Uterus (tissue), 4 donors: Measurements from ENCODE around the gene DIP2B. TPM values are rescaled to one million over a fixed set of nuclear protein-coding genes. Genes with fewer than 3 reads are reported as not detected.

Source experiments
- DNase-seq, 2 donors: peaks; one replicate each; pipeline ENCODE4 v3.0.0-alpha.2; 2019 to 2020
- H3K27ac ChIP-seq, 2 donors: fragments of 200-600 bp; sonication (generic); 1 replicate in 1 of 2; 2 replicates in 1 of 2; pipeline ENCODE4 v1.5.1; 2016 to 2018
- H3K27me3 ChIP-seq, 2 donors: fragments of 200-600 bp; sonication (generic); one replicate each; pipeline ENCODE4 v1.5.1; 2018 to 2019; ENCODE audit warnings: control low read depth in 1 of 2
- H3K36me3 ChIP-seq, 2 donors: fragments of 200-600 bp; sonication (generic); one replicate each; pipeline ENCODE4 v1.5.1; 2019; ENCODE audit warnings: control low read depth in 1 of 2
- H3K4me1 ChIP-seq, 2 donors: fragments of 200-600 bp; sonication (generic); one replicate each; pipeline ENCODE4 v1.5.1; 2018 to 2019; ENCODE audit warnings: control low read depth in 1 of 2
- H3K4me3 ChIP-seq, 2 donors: fragments of 200-600 bp; sonication (generic); 1 replicate in 1 of 2; 2 replicates in 1 of 2; pipeline ENCODE4 v1.5.1; 2018 to 2019; ENCODE audit warnings: mild to moderate bottlenecking in 1 of 2
- H3K9me3 ChIP-seq, 2 donors: fragments of 200-600 bp; sonication (generic); one replicate each; pipeline ENCODE4 v1.5.1; 2019; ENCODE audit warnings: control low read depth in 1 of 2
- POLR2A ChIP-seq, 2 donors: fragments of 450-650 bp; IDR thresholded peaks; one replicate each; pipeline ENCODE4 v1.6.1; 2016; ENCODE audit warnings: antibody characterized with exemption in 2 of 2, mild to moderate bottlenecking in 1 of 2, moderate library complexity in 1 of 2
- intact Hi-C: fragments of 100-400 bp; cut with DNase I; formaldehyde crosslinking; loops from one replicate; pipeline ENCODE4 v1.15.1; 2023; ENCODE audit warnings: low total_unique reads
- total RNA-seq, 4 donors: library from RNA; depleted of rRNA in 3 of 4; stranded (reverse); fragments of >200 nt in 3 of 4; gene quantifications; one replicate each; pipeline versions ENCODE4 v1.1.0 to v1.2.4, GENCODE V29; 2014 to 2023
- TF ChIP-seq, protein P1 (sequence below), 4 experiments: fragments of 200-600 bp in 2 of 4; fragments of 450-650 bp in 2 of 4; sonication (generic) in 2 of 4; IDR thresholded peaks; one replicate each; pipeline ENCODE4 v1.5.1; 2016 to 2019; ENCODE audit warnings: antibody characterized with exemption in 4 of 4, mild to moderate bottlenecking in 2 of 4, moderate library complexity in 1 of 4
- donor health status: DM: yes; HTN: yes; CAD: no.

Gene DIP2B
- total RNA-seq, 4 donors from 2014 or later = 5.6 to 47.0 (median 14.9) TPM

DNA sequence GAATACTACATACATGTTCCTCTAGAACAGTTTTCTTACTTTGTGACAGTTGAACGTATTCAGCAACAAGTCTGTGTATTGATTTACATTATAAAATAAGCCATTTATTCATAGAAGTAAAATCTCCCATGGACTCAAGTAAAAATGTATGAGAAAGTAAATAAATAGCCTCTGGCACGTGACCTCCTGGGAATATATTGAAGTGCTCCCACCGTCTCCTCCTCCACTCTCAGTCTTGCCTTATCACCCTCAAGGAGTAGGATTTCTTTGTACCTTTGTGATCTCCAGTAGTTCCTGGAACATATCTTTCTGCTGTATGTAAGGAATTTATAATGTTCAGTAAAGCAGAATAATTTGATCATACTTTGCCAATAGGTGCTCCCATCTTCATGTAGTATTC is 90.9 kb downstream of the DIP2B start:
- Histone ChIP-seq H3K36me3 (no peaks in the 10 kb centered on the region), H3K9me3 (no peaks in the 10 kb centered on the region), H3K4me3 (no peak overlapping the region), H3K27me3 (no peaks in the 10 kb centered on the region), H3K27ac (no peak overlapping the region), H3K4me1 (peaks cover 0 to 6% of the 10 kb centered on the region in 2 donors)
- DNase-seq = no peak
- intact Hi-C loops = no loop called here
- TF ChIP-seq, protein P1, sequence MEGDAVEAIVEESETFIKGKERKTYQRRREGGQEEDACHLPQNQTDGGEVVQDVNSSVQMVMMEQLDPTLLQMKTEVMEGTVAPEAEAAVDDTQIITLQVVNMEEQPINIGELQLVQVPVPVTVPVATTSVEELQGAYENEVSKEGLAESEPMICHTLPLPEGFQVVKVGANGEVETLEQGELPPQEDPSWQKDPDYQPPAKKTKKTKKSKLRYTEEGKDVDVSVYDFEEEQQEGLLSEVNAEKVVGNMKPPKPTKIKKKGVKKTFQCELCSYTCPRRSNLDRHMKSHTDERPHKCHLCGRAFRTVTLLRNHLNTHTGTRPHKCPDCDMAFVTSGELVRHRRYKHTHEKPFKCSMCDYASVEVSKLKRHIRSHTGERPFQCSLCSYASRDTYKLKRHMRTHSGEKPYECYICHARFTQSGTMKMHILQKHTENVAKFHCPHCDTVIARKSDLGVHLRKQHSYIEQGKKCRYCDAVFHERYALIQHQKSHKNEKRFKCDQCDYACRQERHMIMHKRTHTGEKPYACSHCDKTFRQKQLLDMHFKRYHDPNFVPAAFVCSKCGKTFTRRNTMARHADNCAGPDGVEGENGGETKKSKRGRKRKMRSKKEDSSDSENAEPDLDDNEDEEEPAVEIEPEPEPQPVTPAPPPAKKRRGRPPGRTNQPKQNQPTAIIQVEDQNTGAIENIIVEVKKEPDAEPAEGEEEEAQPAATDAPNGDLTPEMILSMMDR (IDR thresholded peaks at IDR 0.05) = no peak
- TF ChIP-seq POLR2A (IDR thresholded peaks at IDR 0.05) = no peak

DNA sequence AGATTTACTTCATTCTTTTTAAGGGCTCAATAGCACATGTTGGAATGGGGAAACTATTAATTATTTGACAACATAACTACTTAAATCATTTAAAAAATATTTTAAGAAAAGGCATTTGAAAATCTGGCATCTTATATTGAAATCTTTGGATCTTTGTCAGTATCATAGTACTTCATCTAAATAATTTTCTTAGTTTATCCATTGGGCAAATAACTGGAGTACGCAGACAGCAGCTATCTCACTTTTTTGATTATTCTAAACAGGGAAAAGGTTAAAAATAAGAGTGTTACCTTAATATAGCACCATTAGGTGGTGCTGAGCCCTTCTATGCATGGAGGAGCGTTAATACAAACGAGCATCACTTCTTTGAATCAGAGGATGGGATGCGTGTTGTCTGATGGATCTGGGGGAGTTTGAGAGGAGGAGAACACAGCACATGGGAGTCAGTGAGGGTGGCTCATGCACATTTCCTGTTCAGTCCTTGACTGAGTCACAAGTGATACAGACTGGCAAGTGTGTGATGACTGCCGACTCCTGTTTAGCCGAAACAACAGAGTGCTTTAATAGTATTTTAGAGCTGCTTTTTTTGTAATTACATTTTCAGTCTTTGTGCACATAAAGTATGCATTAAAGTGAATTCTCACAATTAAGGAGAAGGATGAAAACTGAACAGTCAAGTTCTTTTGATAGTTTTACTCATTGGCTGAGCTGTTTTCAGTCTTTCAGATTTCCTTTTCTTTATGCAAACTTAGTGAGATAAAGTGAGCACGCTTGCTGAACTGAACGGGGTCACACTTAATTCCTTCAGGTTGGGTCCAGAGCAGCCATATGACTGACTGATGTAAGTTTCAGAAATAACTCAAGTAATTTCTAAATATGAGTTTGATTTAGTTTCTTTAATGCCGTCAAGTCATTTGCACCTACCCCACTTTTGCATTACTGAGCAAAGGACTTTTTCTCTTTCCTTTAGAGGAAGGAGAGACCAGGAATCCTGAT is 92.7 kb downstream of the DIP2B start:
- Histone ChIP-seq H3K4me3 (no peak overlapping the region), H3K27me3 (no peaks in the 10 kb centered on the region), H3K4me1 (peaks cover 0 to 6% of the 10 kb centered on the region in 2 donors), H3K27ac (peak overlapping the region; percentile 29 to 52), H3K9me3 (no peaks in the 10 kb centered on the region), H3K36me3 (no peaks in the 10 kb centered on the region)
- peak; percentile 24 to 44 for DNase-seq
- no peak for TF ChIP-seq POLR2A (IDR thresholded peaks at IDR 0.05)
- TF ChIP-seq, protein P1 (IDR thresholded peaks at IDR 0.05) = no peak
- intact Hi-C loops = no loop called here

DNA sequence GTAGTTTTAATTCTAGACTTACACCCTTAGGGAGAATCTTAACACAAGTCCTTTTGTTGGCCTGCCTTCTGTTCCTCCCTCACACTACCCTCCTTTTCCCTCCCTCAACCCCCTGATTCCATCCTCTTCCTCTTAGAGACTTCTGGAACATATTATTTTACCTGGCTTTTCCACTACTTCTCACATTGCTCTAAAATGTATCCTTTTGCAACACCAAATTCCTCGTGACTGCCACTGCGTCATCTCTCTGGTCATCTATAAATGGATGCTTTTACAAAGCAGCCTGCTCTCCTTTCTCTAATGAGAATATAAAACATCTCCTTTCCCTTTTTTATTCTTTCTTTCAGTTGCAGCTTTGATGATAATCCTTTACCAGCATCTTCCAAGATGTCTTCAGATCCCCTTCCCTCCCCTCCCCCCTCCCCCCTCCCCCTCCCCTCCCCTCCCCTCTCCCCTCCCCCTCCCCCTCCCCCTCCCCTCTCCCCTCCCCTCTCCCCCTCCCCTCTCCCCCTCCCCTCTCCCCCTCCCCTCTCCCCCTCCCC is 93.6 kb downstream of the DIP2B start:
- peaks cover 0 to 6% of the 10 kb centered on the region in 2 donors for H3K4me1 ChIP-seq
- TF ChIP-seq POLR2A (IDR thresholded peaks at IDR 0.05) = no peak
- TF ChIP-seq, protein P1 (IDR thresholded peaks at IDR 0.05) = no peak
- no peaks in the 10 kb centered on the region for H3K9me3 ChIP-seq
- H3K27me3 ChIP-seq = no peaks in the 10 kb centered on the region
- H3K36me3 ChIP-seq = no peaks in the 10 kb centered on the region
- no peak for DNase-seq
- no peak overlapping the region for H3K4me3 ChIP-seq
- intact Hi-C loops = no loop called here
- H3K27ac ChIP-seq = peak overlapping the region; percentile 29 to 52

DNA sequence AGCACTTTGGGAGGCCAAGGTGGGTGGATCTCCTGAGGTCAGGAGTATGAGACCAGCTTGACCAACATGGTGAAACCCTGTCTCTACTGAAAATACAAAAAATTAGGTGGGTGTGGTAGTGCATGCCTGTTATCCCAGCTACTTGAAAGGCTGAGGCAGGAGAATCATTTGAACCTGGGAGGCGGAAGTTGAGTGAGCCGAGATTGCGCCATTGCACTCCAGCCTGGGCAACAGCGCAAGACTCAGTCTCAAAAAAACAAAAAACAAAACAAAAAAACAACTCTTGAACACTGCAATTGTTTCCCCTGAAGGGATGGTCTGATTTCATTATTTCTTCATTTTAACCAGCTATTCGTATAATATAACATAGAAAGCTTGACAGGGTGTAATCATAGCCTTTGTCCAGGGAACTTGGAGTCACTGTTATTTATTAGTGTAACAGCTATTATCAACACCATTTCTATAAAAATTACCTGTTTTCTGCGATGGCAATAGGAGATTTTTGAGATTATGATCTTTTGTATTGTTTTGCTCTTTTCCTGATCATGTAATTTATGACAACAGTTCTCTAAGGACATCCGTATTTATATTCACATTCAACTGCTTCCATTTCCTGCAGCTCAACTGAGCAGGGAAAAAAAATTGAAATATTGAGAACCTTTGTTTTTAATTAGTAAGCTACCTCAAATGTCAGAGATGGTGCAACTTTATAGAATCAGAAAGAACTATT is 94.7 kb downstream of the DIP2B start:
- intact Hi-C loops = no loop called here
- Histone ChIP-seq H3K27me3 (no peaks in the 10 kb centered on the region), H3K4me1 (peaks cover 0 to 6% of the 10 kb centered on the region in 2 donors), H3K27ac (peak overlapping the region in 1 of 2 donors; percentile 3), H3K36me3 (no peaks in the 10 kb centered on the region), H3K9me3 (no peaks in the 10 kb centered on the region), H3K4me3 (no peak overlapping the region)
- TF ChIP-seq, protein P1 (IDR thresholded peaks at IDR 0.05) = no peak
- TF ChIP-seq POLR2A (IDR thresholded peaks at IDR 0.05) = no peak
- no peak for DNase-seq
